Subcutaneous abdominal adipose tissue (tissue), 5 donors: Measurements from ENCODE around the gene FNDC7.
"Not testable (repeated sequence)": the region's sequence is repeated elsewhere in the genome, so short reads cannot be mapped to it uniquely, and the experiment has no call there.

Source experiments
- H3K27ac ChIP-seq: one replicate; pipeline ENCODE4 v1.7.0; 2013; ENCODE audit warnings: low read depth, mild to moderate bottlenecking, inconsistent platforms, low read length, moderate library complexity
- H3K27me3 ChIP-seq, 5 donors: one replicate each; pipeline ENCODE4 v1.7.0; 2013; ENCODE audit warnings: low read length in 5 of 5, inconsistent platforms in 1 of 5; ENCODE audit not compliant: control insufficient read depth in 5 of 5, insufficient read depth in 4 of 5
- H3K36me3 ChIP-seq, 5 donors: one replicate each; pipeline ENCODE4 v1.7.0; 2013; ENCODE audit warnings: low read length in 5 of 5; ENCODE audit not compliant: control insufficient read depth in 5 of 5, insufficient read depth in 5 of 5
- H3K4me1 ChIP-seq, 5 donors: one replicate each; pipeline ENCODE4 v1.7.0; 2013; ENCODE audit warnings: low read length in 5 of 5, mild to moderate bottlenecking in 3 of 5, moderate library complexity in 1 of 5; ENCODE audit not compliant: control insufficient read depth in 5 of 5, insufficient read depth in 5 of 5
- H3K4me3 ChIP-seq, 5 donors: one replicate each; pipeline ENCODE4 v1.7.0; 2013; ENCODE audit warnings: low read length in 5 of 5, low read depth in 1 of 5
- H3K9ac ChIP-seq, 5 donors: one replicate each; pipeline ENCODE4 v1.7.0; 2013; ENCODE audit warnings: low read length in 5 of 5, mild to moderate bottlenecking in 4 of 5, moderate library complexity in 3 of 5
- H3K9me3 ChIP-seq, 5 donors: one replicate each; pipeline ENCODE4 v1.7.0; 2013; ENCODE audit warnings: low read length in 5 of 5; ENCODE audit not compliant: control insufficient read depth in 5 of 5
- donor health status: healthy.
- donor health status: healthy.
- donor health status: healthy.
- donor health status: healthy.
- donor health status: healthy.

The FNDC7 gene

GRCh38 chr1:108671143-108671542 lies 41.6 kb upstream of the FNDC7 start:
- no peak overlapping the region for H3K9ac ChIP-seq
- H3K36me3 ChIP-seq: no peaks in the 10 kb centered on the region
- H3K27me3 ChIP-seq: peaks cover 0 to 4% (median 0%) of the 10 kb centered on the region in 5 donors
- no peak overlapping the region for H3K27ac ChIP-seq
- no peaks in the 10 kb centered on the region for H3K9me3 ChIP-seq
- no peak overlapping the region for H3K4me3 ChIP-seq
- H3K4me1 ChIP-seq: peaks cover 0 to 10% (median 8%) of the 10 kb centered on the region in 5 donors

DNA sequence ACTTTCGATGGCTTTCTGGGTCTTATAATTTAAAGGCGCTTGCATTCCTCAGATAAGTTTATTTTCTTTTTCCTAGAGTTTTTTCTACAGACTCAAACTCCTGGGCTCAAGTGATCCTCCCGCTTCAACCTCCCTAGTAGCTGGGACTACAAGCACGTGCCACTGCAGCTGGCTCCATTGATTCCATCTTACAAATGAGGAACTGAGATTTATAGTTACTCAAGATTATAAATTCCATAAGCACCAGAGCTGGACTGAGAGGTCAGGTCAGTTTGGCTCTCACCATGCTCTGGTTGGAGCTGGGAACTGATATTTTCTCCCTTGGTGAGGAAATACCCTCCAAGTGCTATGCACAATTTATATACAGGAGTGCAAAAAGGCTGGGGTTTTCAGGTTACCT lies 34.0 kb upstream of the FNDC7 start:
- Histone ChIP-seq H3K4me3 (no peak overlapping the region), H3K27me3 (no peaks in the 10 kb centered on the region), H3K36me3 (no peaks in the 10 kb centered on the region), H3K27ac (no peak overlapping the region), H3K9ac (no peak overlapping the region), H3K4me1 (peaks cover 0 to 8% (median 4%) of the 10 kb centered on the region in 5 donors), H3K9me3 (no peaks in the 10 kb centered on the region)

DNA sequence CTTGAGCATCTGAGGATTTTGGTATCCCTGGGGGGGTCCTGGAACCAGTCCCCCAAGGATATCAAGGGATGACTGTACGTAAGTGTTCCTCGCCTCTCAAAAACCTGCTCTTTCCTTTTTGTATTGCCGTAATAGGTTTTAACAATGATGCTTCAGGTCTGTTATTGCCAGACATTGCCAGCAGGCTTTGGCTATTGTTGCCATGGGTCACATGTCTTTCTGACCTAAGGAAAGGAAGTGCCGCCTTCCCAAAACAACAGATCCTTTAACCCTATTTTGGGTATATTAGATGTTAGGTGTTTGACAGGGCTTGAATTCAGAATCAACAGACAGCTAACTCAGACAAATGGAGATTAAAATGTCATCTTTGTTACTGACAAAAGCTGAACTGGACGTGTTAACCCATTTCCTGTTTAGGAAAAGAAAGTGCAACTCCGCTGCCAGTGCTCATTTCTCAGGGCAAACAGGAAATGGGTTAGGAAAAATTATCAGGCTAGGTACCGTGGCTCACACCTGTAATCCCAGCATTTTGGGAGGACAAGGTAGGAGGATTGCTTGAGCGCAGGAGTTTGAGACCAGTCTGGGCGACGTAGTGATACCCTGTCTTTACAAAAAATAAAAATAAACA lies 33.0 kb upstream of the FNDC7 start:
- Histone ChIP-seq H3K9ac (peak overlapping the region in 1 of 5 donors; percentile 73), H3K27me3 (no peaks in the 10 kb centered on the region), H3K36me3 (no peaks in the 10 kb centered on the region), H3K27ac (no peak overlapping the region), H3K9me3 (no peaks in the 10 kb centered on the region), H3K4me1 (peaks cover 0 to 8% (median 4%) of the 10 kb centered on the region in 5 donors), H3K4me3 (peak overlapping the region; percentile 4 to 65 (median 45))

- H3K27ac ChIP-seq, H3K9me3 ChIP-seq, H3K4me3 ChIP-seq, H3K36me3 ChIP-seq, H3K9ac ChIP-seq, H3K27me3 ChIP-seq: not testable (repeated sequence)
- H3K4me1 ChIP-seq: peaks cover 0 to 13% (median 8%) of the 10 kb centered on the region in 5 donors
These were observed 31.0 kb upstream of the FNDC7 start for GRCh38 chr1:108681701-108682100.

GRCh38 chr1:108685529-108685928 lies 27.2 kb upstream of the FNDC7 start:
- Histone ChIP-seq H3K9ac (no peak overlapping the region), H3K4me1 (peaks cover 0 to 11% (median 8%) of the 10 kb centered on the region in 5 donors), H3K4me3 (no peak overlapping the region), H3K27ac (no peak overlapping the region), H3K27me3 (no peaks in the 10 kb centered on the region), H3K9me3 (no peaks in the 10 kb centered on the region), H3K36me3 (no peaks in the 10 kb centered on the region)

GRCh38 chr1:108686614-108687313 lies 25.9 kb upstream of the FNDC7 start:
- Histone ChIP-seq H3K27me3 (no peaks in the 10 kb centered on the region), H3K27ac (no peak overlapping the region), H3K4me1 (peaks cover 2 to 19% (median 16%) of the 10 kb centered on the region in 5 donors), H3K9ac (peak overlapping the region in 2 of 5 donors; percentile 2 to 40), H3K36me3 (no peaks in the 10 kb centered on the region), H3K9me3 (no peaks in the 10 kb centered on the region), H3K4me3 (no peak overlapping the region)

GRCh38 chr1:108691128-108691941 lies 21.4 kb upstream of the FNDC7 start:
- H3K4me1 ChIP-seq: peaks cover 2 to 49% (median 46%) of the 10 kb centered on the region in 5 donors
- peak overlapping the region; percentile 97 for H3K27ac ChIP-seq
- H3K36me3 ChIP-seq: peaks cover 0 to 9% (median 6%) of the 10 kb centered on the region in 5 donors
- H3K9ac ChIP-seq: peak overlapping the region; percentile 82 to 98 (median 96)
- H3K9me3 ChIP-seq: no peaks in the 10 kb centered on the region
- H3K4me3 ChIP-seq: peak overlapping the region; percentile 86 to 98 (median 96)
- no peaks in the 10 kb centered on the region for H3K27me3 ChIP-seq

GRCh38 chr1:108691942-108692723 lies 20.6 kb upstream of the FNDC7 start, which contains the start of gene PRPF38B:
PRPF38B (plus strand) TSS chr1:108692310; CDS start chr1:108692592, 282 bp downstream.
- Histone ChIP-seq H3K4me3 (peak within 1 kb of the TSS; percentile 86 to 99 (median 98)), H3K27ac (peak within 1 kb of the TSS; percentile 97), H3K27me3 (no peaks in the 10 kb centered on the region), H3K36me3 (peaks cover 7 to 17% (median 12%) of the 10 kb centered on the region in 5 donors), H3K9me3 (no peaks in the 10 kb centered on the region), H3K4me1 (peaks cover 2 to 41% (median 39%) of the 10 kb centered on the region in 5 donors), H3K9ac (peak within 1 kb of the TSS; percentile 89 to 98 (median 96))
